Glomerular visceral epithelial cell (primary cell): ENCODE data around the gene PRKCZ.
A peak's percentile ranks its signal among the peaks of the same experiment; 100 is the strongest.
"Not testable (repeated sequence)": the region's sequence is repeated elsewhere in the genome, so short reads cannot be mapped to it uniquely, and the experiment has no call there.

Experiments used
- DNase-seq: peaks from one replicate; pipeline ENCODE4 v3.0.0-alpha.2; 2016; ENCODE audit errors: extremely low spot score

PRKCZ gene

GRCh38 chr1:2084306-2084705, 34.1 kb downstream of the PRKCZ start:
- no peak for DNase-seq

GRCh38 chr1:2085080-2085479, 34.9 kb downstream of the PRKCZ start:
- DNase-seq = no peak

GRCh38 chr1:2086446-2087078, 36.4 kb downstream of the PRKCZ start:
- no peak for DNase-seq

GRCh38 chr1:2087766-2088165, 37.6 kb downstream of the PRKCZ start:
- no peak for DNase-seq

- DNase-seq = peak; percentile 88
These were observed 38.2 kb downstream of the PRKCZ start for GRCh38 chr1:2088458-2088857.

GRCh38 chr1:2089051-2089450, 38.8 kb downstream of the PRKCZ start:
- DNase-seq = no peak

- no peak for DNase-seq
These were observed 40.1 kb downstream of the PRKCZ start for GRCh38 chr1:2090216-2090890.

GRCh38 chr1:2091611-2092604, 41.7 kb downstream of the PRKCZ start:
- no peak for DNase-seq

GRCh38 chr1:2093055-2093454, 42.8 kb downstream of the PRKCZ start:
- no peak for DNase-seq

GRCh38 chr1:2093636-2094035, 43.4 kb downstream of the PRKCZ start:
- no peak for DNase-seq

- DNase-seq = not testable (repeated sequence)
These were observed 44.3 kb downstream of the PRKCZ start for GRCh38 chr1:2094269-2095158.

- DNase-seq = no peak
These were observed 45.2 kb downstream of the PRKCZ start for GRCh38 chr1:2095394-2095793.

- DNase-seq = no peak
These were observed 45.9 kb downstream of the PRKCZ start for GRCh38 chr1:2095981-2096736.

- no peak for DNase-seq
These were observed 47.4 kb downstream of the PRKCZ start for GRCh38 chr1:2097386-2098300.

GRCh38 chr1:2098301-2098698, 48.1 kb downstream of the PRKCZ start:
- no peak for DNase-seq

- no peak for DNase-seq
These were observed 48.9 kb downstream of the PRKCZ start for GRCh38 chr1:2098839-2099785.

- no peak for DNase-seq
These were observed 49.9 kb downstream of the PRKCZ start for GRCh38 chr1:2099886-2100779.

- no peak for DNase-seq
These were observed 50.5 kb downstream of the PRKCZ start for GRCh38 chr1:2100780-2101108.
